ENCODE results near the gene C10orf67.

- TF ChIP-seq EZH2 (IDR thresholded peaks at IDR 0.05; ENCODE audit: low read depth, unreplicated experiment) (peak; percentile 58), POLR2AphosphoS5 (IDR thresholded peaks at IDR 0.05; ENCODE audit: low read depth) (no peak), ETS1 (IDR thresholded peaks at IDR 0.05) (no peak), CREB1 (CRISPR knock-in tag; IDR thresholded peaks at IDR 0.05; ENCODE audit: low read depth) (no peak), EZH2phosphoT487 (IDR thresholded peaks at IDR 0.05; ENCODE audit: unreplicated experiment) (no peak)
- TF ChIP-seq, protein P1, sequence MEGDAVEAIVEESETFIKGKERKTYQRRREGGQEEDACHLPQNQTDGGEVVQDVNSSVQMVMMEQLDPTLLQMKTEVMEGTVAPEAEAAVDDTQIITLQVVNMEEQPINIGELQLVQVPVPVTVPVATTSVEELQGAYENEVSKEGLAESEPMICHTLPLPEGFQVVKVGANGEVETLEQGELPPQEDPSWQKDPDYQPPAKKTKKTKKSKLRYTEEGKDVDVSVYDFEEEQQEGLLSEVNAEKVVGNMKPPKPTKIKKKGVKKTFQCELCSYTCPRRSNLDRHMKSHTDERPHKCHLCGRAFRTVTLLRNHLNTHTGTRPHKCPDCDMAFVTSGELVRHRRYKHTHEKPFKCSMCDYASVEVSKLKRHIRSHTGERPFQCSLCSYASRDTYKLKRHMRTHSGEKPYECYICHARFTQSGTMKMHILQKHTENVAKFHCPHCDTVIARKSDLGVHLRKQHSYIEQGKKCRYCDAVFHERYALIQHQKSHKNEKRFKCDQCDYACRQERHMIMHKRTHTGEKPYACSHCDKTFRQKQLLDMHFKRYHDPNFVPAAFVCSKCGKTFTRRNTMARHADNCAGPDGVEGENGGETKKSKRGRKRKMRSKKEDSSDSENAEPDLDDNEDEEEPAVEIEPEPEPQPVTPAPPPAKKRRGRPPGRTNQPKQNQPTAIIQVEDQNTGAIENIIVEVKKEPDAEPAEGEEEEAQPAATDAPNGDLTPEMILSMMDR (conservative IDR thresholded peaks at IDR 0.05; ENCODE audit: low read depth in 2 of 2), result no peak
- TF ChIP-seq, protein P2, sequence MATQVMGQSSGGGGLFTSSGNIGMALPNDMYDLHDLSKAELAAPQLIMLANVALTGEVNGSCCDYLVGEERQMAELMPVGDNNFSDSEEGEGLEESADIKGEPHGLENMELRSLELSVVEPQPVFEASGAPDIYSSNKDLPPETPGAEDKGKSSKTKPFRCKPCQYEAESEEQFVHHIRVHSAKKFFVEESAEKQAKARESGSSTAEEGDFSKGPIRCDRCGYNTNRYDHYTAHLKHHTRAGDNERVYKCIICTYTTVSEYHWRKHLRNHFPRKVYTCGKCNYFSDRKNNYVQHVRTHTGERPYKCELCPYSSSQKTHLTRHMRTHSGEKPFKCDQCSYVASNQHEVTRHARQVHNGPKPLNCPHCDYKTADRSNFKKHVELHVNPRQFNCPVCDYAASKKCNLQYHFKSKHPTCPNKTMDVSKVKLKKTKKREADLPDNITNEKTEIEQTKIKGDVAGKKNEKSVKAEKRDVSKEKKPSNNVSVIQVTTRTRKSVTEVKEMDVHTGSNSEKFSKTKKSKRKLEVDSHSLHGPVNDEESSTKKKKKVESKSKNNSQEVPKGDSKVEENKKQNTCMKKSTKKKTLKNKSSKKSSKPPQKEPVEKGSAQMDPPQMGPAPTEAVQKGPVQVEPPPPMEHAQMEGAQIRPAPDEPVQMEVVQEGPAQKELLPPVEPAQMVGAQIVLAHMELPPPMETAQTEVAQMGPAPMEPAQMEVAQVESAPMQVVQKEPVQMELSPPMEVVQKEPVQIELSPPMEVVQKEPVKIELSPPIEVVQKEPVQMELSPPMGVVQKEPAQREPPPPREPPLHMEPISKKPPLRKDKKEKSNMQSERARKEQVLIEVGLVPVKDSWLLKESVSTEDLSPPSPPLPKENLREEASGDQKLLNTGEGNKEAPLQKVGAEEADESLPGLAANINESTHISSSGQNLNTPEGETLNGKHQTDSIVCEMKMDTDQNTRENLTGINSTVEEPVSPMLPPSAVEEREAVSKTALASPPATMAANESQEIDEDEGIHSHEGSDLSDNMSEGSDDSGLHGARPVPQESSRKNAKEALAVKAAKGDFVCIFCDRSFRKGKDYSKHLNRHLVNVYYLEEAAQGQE (IDR thresholded peaks at IDR 0.05; ENCODE audit: unreplicated experiment), result no peak
These were observed 147.7 kb downstream of the C10orf67 start for GRCh38 chr10:23196915-23197314.
